GM15510 (cell line): ENCODE measurements around the gene GTF2IRD1.

Experiments used
- POLR2A ChIP-seq: IDR thresholded peaks from 3 replicates; pipeline ENCODE4 v1.6.1; 2011; ENCODE audit warnings: borderline replicate concordance; ENCODE audit not compliant: insufficient read length; ENCODE audit errors: extremely low read depth

Gene GTF2IRD1

DNA sequence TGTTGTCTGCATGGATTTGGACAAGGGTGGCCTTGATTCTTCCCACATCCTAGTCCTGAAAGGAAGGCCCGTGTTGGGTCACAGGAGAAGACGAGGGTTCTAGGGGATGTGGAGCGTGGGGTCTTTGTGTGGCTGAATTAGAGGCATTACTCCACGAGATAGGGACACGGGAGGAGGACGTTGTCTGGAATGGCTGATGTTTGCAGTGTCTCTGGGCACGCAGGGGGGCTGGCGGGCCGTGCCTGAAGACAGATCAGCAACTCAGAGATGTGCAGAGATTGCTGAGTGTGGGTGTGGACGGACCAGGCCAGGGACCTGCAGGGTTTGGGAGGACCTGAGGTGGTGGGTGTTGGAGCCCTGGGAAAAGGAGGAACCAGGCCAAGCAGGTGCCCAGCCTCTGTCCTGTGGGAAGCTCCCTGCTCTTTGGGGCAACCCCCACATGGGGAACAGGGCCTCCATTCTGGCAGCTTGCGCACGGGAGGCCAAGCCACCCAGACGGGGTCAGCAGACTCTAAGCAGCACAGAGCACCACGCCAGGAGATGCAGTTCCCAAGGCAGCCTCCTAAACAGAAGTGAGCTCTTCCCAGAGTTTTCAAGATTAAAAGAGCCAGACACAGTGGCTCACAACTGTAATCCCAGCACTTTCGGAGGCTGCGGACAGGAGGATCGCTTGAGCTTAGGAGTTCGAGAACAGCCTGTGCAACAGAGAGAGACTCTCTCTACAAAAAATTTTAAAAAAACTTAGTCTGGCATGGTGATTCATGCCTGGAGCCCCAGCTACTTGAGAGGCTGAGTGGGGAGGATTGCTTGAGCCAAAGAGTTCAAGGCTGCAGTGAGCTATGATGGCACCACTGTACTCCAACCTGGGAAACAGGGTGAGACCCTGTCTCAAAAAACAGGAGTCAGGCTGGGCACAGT lies 132.8 kb downstream of the GTF2IRD1 start:
- no peak for TF ChIP-seq POLR2A

DNA sequence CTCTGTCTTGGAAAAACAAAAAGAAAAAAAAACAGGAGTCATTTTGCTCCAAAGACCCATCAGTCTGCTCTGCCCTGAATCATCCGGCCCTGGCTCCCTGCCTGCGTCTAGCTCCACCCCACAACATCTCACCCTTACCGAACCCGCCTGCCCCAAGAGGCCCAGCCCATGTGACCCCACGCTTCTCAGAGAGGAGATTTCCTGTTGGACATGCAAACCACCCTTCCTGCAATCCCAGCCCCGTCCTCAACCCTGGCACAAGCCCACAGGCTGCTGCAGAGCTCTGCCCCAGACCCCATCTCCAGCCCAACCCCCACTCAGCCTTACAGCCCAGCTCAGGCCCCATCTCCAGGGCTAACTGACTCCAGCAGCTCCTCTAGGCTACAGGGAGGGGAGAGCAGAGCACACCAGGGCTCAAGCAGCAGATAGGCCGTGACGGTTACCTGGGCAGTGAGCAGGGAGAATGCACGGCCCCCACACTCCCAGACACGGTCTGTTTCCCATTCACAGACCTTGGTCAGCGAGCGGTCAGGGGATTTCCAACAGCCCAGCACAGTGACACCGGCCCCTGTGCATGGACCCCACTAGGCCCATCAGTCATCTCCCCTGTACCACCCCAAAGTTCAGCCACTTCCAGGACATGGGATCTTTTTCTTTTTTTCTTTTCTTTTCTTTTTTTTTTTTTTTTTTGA lies 133.9 kb downstream of the GTF2IRD1 start:
- peak; percentile 19 for TF ChIP-seq POLR2A

DNA sequence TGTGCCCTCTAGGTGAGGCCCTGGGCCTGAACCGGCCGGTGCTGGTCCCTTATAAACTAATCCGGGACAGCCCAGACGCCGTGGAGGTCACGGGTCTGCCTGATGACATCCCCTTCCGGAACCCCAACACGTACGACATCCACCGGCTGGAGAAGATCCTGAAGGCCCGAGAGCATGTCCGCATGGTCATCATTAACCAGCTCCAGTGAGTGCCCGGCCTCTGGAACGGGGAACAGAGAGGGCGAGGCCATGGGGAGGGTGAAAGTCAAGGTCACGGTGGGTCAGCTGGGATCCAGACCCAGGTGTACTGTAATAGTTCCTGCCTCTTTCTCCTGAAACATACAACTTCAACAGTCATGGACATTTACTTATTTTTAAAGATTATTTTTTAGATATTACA lies 137.1 kb downstream of the GTF2IRD1 start:
- TF ChIP-seq POLR2A, result no peak

DNA sequence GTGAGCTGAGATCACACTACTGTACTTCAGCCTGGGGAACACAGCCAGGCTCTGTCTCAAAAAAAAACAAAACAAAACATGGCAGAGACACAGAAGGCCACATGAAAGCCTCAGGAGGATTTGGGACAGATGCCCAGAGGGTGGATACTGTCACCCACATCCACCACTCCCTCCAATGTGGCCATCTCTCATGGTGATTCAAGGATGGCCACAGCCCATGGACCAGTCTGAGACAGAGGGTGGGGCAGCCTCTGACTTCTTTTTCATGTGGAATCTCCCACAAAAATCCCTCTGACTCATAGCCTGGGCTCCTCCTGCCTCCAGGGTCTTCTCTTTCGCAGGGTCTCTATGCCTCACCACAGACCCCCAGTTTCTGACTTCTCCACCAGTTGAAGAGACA lies 144.9 kb downstream of the GTF2IRD1 start:
- TF ChIP-seq POLR2A, result no peak

DNA sequence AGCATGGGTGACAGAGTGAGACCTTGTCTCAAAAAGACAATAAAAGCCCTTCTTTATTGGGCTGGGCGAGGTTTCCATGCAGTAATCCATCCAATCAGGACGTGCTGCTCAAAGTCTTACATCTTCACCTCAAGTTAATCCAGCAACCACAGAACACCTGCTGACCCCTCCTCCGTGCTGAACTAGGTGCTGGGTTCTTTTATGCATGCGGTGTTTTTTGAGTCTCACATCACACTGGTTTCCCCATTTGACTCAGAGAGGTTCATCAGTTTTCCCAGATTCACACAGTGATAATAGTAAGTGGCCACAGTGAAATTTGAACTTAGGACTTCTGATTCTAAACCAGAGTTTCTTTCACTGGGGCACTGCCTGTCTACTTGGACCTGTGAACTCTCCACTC lies 145.5 kb downstream of the GTF2IRD1 start:
- no peak for TF ChIP-seq POLR2A

DNA sequence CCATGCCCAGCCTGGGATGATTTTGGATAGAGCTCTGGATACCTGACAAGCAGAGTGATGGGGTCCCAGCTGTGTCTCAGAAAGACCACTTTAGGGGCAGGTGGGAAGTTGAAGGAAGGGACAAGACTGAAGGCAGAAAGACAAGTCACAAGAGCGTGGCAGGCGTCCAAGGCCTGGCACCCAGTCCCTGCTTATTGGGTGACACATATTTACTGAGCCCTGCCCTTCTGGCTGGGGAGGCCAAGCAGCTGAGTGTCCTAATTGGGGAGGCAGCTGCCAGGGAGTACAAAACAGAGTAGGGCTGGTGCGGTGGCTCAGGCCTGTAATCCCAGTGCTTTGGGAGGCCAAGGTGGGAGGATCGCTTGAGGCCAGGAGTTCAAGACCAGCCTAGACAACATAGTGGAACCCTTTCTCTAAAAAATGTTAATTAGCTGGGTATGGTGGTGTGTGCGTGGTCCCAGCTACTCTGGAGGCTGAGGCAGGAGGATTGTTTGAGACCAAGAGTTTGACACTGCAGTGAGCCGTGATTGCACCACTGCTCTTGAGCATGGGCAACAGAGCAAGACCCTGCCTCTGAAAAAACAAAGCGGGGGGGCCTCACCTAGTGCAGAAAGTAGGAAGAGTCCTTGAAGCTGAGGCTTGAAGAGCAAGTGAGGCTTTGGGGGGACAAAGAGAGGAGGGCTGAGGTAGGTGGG lies 150.8 kb downstream of the GTF2IRD1 start:
- TF ChIP-seq POLR2A, result no peak

DNA sequence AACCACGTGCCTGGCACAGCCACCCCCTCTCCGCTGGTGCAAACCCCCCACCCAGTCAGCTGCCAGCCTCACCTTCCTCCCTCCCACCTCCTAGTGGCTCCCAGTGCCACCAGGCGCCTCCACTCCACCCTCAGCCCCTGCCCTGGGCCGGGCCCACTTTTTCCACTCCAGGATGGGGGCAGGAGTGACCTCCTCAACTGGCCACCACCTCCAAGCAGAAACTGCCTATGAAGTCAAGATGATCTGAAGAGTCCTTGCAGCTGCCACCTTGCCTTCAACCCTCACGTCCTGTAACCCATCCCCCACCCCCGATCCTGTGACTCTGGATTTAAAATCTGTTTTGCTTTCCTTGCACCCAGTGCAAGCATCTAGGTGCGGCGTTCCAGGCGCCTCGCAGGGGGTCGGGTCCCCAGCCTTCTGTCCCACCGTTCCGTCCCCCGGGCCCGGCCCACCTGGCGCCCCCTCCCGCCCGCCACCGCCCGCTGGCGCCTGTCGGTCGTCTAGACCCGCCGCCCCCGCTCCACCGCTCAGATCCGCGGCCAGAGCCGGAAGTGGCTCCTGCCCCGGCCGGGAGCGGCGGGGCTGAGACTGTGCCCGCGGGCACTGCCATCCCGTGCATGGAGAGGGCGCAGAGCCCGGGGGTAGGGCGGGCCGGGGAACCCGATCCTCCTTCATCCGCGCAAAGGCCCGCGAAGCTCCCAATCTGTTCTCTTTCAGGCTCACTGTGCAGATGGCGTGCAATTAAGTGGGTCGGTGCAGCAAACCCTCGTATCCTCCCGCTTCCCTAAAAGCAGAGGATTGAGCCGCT lies 152.6 kb downstream of the GTF2IRD1 start:
- no peak for TF ChIP-seq POLR2A

DNA sequence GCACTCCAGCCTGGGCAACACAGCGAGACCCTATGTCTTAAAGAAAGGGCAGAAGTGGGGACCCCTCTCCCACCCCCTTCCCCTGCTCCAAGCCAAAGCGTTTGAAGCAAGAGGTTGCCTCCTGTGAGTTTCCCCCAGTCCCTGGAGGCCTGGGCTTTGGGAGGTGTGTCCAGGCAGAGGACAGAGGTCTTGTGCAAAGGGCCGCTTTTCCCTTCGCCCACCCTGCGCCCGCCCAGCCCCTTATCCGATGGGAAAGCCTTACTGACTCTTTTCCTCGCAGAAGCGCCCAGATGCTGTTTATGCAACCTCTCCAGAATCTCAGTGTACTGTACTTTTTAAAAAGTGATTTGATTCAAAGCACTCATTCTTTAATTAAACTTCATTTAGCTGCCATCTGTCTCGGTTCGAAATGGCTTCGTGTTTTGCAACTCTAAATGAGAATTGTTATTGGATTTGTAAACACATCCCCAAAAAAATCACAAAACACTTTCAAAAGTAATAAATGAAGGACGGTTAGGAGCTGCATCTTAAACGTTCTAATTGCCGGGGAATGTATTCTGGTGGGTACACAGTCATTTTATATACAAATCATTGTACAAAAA lies 153.3 kb downstream of the GTF2IRD1 start:
- TF ChIP-seq POLR2A, result no peak

DNA sequence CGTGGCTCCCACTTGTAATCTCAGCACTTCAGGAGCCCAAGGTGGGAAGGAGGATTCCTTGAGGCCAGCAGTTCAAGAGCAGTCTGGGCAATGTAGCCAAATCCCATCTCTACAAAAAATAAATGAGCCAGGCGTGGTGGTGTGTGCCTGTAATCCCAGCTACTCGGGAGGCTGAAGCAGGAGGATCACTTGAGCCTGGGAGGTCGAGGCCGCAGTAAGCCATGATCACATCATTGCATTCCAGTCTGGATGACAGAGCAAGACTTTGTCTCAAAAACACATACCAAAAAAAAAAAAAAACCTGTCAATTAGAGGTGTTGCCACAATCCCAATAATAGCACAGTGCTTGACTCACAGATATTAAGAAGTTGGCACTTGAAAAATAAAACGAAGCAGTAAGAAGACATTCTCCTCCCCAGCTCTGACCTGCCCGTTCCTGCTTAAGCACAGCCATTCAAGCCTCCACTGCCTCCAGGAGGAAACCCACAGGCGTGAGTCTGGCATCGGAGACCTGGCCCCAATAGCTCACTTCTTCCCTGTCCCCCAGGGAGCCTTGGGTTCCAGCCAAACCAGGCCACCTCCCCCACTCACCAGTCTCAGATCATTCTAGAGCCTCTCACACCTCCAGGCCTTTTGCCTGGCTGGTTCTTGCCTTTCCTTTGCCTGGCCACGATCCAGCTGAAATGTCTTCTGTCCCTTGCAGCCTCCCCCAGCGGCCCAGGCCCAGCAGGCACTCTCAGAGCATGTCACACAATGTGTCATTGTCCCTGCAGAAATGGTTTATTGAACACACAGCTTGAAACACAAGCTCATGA lies 158.5 kb downstream of the GTF2IRD1 start:
- TF ChIP-seq POLR2A, result no peak

DNA sequence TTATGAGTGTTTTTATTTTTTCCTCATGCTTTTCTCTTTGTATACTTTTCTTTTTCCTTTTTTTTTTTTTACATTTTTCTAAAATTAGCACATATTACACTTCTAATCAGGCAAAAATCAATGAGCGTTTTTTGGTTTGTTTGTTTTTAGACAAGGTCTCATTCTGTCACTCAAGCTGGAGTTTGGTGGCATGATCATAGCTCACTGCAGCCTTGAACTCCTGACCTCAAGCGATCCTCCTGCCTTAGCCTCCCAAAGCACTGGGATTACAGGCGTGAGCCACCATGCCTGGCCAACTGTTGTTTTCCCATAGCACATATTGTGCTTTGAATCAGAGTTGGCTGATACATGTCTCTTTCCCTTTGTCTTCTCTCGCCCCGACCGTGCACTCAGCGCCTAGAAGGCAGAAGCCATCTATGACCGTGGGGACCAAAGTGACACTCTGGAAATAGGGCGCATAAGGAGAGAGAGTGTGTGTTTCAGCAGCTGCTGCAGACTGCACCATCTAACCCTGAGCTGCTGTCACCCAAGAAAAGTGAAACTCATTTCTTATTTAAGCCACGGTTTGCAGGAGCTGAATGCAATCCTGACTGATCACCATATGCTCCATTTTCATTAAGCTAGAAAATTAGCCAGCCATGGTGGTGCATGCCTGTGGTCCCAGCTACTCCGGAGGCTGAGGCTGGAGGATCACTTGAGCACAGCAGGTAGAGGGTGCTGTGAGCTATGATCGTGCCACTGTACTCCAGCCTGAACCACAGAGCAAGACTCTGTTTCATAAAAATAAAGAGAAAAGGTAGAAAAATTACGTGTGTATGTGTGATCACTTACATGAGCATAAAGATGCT lies 162.5 kb downstream of the GTF2IRD1 start:
- no peak for TF ChIP-seq POLR2A

DNA sequence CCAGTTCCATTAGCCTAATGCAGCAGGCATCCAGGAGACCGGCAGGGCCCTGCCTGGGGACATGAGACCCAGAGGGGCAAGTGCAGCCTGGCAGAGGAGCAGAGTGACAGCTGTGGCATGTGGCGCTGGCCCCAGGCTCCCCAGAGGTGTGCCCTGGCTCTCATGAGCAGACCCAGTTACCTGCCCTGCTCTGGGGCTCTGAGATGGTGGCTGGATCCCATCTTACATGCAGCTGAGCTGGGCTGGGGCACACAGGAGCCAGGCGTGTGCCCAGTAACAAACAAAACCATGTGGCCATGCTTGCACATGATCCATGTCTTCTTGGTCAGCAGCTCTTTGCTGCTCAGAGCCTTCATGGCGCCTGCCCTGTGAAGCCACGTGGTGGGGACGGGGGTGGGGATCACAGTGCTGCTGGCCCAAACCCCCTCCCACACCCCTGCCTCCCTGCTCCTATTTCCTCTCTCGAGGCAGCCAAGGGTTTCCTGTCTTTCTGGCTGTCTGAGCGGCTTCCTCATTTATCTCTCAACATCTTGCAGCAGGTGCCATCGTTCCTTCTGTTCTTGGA lies 163.6 kb downstream of the GTF2IRD1 start:
- no peak for TF ChIP-seq POLR2A

DNA sequence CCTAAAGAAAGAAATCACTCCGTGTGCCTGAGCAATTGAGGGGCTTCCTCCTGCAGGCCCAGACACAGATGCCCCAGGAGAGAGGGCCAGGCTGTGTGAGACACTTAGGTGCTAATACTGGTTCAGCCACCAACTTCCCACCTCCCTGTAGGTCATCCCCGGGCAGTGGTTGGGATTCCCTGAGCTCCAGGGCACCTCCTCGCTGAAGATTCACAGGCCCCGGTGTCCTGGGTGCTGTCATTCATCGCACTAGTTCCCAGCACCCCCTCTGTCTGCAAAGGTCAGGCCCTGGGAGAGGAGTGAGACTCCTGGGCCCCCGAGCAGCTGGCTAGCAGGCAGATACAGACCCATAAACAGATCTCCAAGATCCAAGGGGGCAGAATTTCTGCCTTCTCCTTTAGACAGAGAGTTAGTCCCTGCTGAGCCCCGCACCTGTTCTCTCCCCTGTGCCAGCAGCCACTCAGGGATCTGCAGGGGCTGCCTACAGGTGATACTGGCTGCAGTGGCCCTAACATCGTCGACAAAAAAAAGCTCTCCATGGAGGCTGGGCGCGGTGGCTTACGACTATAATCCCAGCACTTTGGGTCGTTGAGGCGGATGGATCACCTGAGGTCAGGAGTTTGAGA lies 165.6 kb downstream of the GTF2IRD1 start:
- no peak for TF ChIP-seq POLR2A
